B cell (primary cell): ENCODE results near the gene DDX55. TPM values are rescaled to one million over a fixed set of nuclear protein-coding genes. Genes with fewer than 3 reads are reported as not detected.
"Not testable (repeated sequence)": the region's sequence is repeated elsewhere in the genome, so short reads cannot be mapped to it uniquely, and the experiment has no call there.

Source experiments
- ATAC-seq: fragments of 200-7000 bp; cut with Tn5 transposase; one replicate; pipeline ENCODE4 v1.10.0; 2021; ENCODE audit warnings: low read depth, mild to moderate bottlenecking, moderate number of reproducible peaks, moderate library complexity
- CTCF ChIA-PET: fragments of 350-600 bp; sonication (Branson Sonifier 250); formaldehyde crosslinking; loops from one replicate; lab custom pipeline; 2021; ENCODE audit warnings: antibody characterized with exemption, inconsistent platforms; lab: Charles Lee
- POLR2A ChIA-PET: fragments of 350-600 bp; sonication (Branson Sonifier 250); formaldehyde crosslinking; loops from one replicate; lab custom pipeline; 2021; ENCODE audit warnings: antibody characterized with exemption; lab: Charles Lee
- DNase-seq: peaks from one replicate; pipeline ENCODE4 v3.0.0; 2013
- H2AFZ ChIP-seq: 2 replicates; pipeline ENCODE4 v1.6.1; 2012; ENCODE audit warnings: mild to moderate bottlenecking, low read depth, low read length; ENCODE audit not compliant: insufficient read depth, poor library complexity, severe bottlenecking
- H3K27ac ChIP-seq, 2 donors: 1 replicate in 1 of 2; 2 replicates in 1 of 2; pipeline ENCODE4 v1.5.1; 2012 to 2013; ENCODE audit warnings: low read length in 2 of 2, mild to moderate bottlenecking in 2 of 2, moderate library complexity in 1 of 2
- H3K27me3 ChIP-seq, 4 experiments: fragments of 200-600 bp in 1 of 4; sonication (generic) in 1 of 4; replicated peaks in 1 of 4; 1 replicate in 2 of 4; 2 replicates in 2 of 4; pipeline versions ENCODE4 v1.6.1 to v1.7.0; 2013 to 2016; ENCODE audit warnings: low read length in 3 of 4, mild to moderate bottlenecking in 2 of 4, mixed read lengths in 1 of 4, moderate library complexity in 1 of 4; ENCODE audit not compliant: insufficient read depth in 4 of 4, control insufficient read depth in 3 of 4; ENCODE audit errors: control extremely low read depth in 1 of 4
- H3K36me3 ChIP-seq, 2 experiments: replicated peaks in 1 of 2; 1 replicate in 1 of 2; 2 replicates in 1 of 2; pipeline versions ENCODE4 v1.6.1 to v1.7.1; 2013; ENCODE audit warnings: low read length in 1 of 2; ENCODE audit not compliant: insufficient read depth in 2 of 2, control insufficient read depth in 1 of 2; ENCODE audit errors: control extremely low read depth in 1 of 2, extremely low read depth in 1 of 2
- H3K4me1 ChIP-seq, 2 donors: fragments of 200-600 bp in 1 of 2; sonication (generic) in 1 of 2; 1 replicate in 1 of 2; 2 replicates in 1 of 2; pipeline versions ENCODE4 v1.5.1 to v1.6.1; 2013 to 2017; ENCODE audit warnings: low read length in 2 of 2; ENCODE audit not compliant: control insufficient read depth in 2 of 2, insufficient read depth in 2 of 2
- H3K4me2 ChIP-seq: replicated peaks from 2 replicates; pipeline ENCODE3; 2012; ENCODE audit warnings: mild to moderate bottlenecking, low read depth, low read length; ENCODE audit not compliant: poor library complexity, severe bottlenecking
- H3K4me3 ChIP-seq, 5 experiments: fragments of 200-600 bp in 1 of 5; sonication (generic) in 1 of 5; 1 replicate in 3 of 5; 2 replicates in 2 of 5; pipeline versions ENCODE4 v1.5.1 to v1.7.0; 2011 to 2016; ENCODE audit warnings: low read length in 4 of 5, mild to moderate bottlenecking in 4 of 5, low read depth in 2 of 5, control low read depth in 1 of 5, moderate library complexity in 1 of 5; ENCODE audit not compliant: insufficient read depth in 1 of 5; ENCODE audit errors: control extremely low read depth in 1 of 5, extremely low read depth in 1 of 5
- H3K79me2 ChIP-seq: fragments of 200-600 bp; sonication (generic); one replicate; pipeline ENCODE4 v1.6.0; 2016; ENCODE audit warnings: low read length; ENCODE audit not compliant: control insufficient read depth, insufficient read depth
- H3K9ac ChIP-seq: fragments of 200-600 bp; sonication (generic); 2 replicates; pipeline ENCODE4 v1.6.1; 2017; ENCODE audit warnings: mild to moderate bottlenecking, low read length, moderate library complexity
- H3K9me3 ChIP-seq, 3 donors: one replicate each; pipeline versions ENCODE4 v1.6.1 to v1.7.1; 2013; ENCODE audit warnings: low read length in 2 of 3; ENCODE audit not compliant: control insufficient read depth in 2 of 3, insufficient read depth in 1 of 3; ENCODE audit errors: control extremely low read depth in 1 of 3
- H4K20me1 ChIP-seq: 2 replicates; pipeline ENCODE4 v1.6.0; 2012; ENCODE audit warnings: mild to moderate bottlenecking, low read length; ENCODE audit not compliant: insufficient read depth, control insufficient read depth, poor library complexity, severe bottlenecking
- H3K27ac Mint-ChIP-seq: one replicate; pipeline ENCODE4 v1.8.0; 2021; ENCODE audit warnings: mixed read lengths
- H3K27me3 Mint-ChIP-seq: one replicate; pipeline ENCODE4 v1.8.0; 2021; ENCODE audit warnings: mixed read lengths
- H3K4me1 Mint-ChIP-seq: one replicate; pipeline ENCODE4 v1.8.0; 2021; ENCODE audit warnings: mixed read lengths
- H3K4me3 Mint-ChIP-seq: one replicate; pipeline ENCODE4 v1.8.0; 2021; ENCODE audit warnings: mixed read lengths
- H3K9me3 Mint-ChIP-seq: one replicate; pipeline ENCODE4 v1.8.0; 2022; ENCODE audit warnings: mixed read lengths; ENCODE audit not compliant: insufficient read depth
- CTCF ChIP-seq: fragments of 200-600 bp; IDR thresholded peaks from one replicate; pipeline ENCODE4 v1.8.0; 2022; ENCODE audit warnings: antibody characterized with exemption, mild to moderate bottlenecking
- EZH2 ChIP-seq: IDR thresholded peaks from 2 replicates; pipeline ENCODE4 v1.6.1; 2012; ENCODE audit warnings: borderline replicate concordance, low read depth, mild to moderate bottlenecking, moderate library complexity, low read length; ENCODE audit not compliant: insufficient read depth, poor library complexity, severe bottlenecking
- WGBS: methylation state at CpG from one replicate; pipeline ENCODE4 v1.1.5; 2013; ENCODE audit warnings: missing lambda C conversion rate; ENCODE audit not compliant: insufficient coverage; 5-methylcytosine and 5-hydroxymethylcytosine counted together
- intact Hi-C: fragments of 100-400 bp; cut with micrococcal nuclease; formaldehyde crosslinking; loops from one replicate; pipeline ENCODE4 v1.10.0; 2022
- polyA plus RNA-seq: library from polyadenylated mRNA; depleted of rRNA; stranded (reverse); fragments of >200 nt; gene quantifications from 2 replicates; pipeline ENCODE4 v1.2.3, GENCODE V29; 2012
- total RNA-seq, 2 donors: library from RNA; stranded (reverse); fragments of 120-200 nt in 1 of 2; gene quantifications; 1 replicate in 1 of 2; 2 replicates in 1 of 2; pipeline versions ENCODE4 v1.2.3 to v1.2.4, GENCODE V29; 2013 to 2022

Gene DDX55
- total and polyA plus RNA-seq, 2 donors (not counting 1 experiment from before 2014, with no cell fraction given) = 33.3 to 39.9 TPM

GRCh38 chr12:123558487-123558886, 43.4 kb upstream of the DDX55 start:
- ATAC-seq, H3K27me3 ChIP-seq, intact Hi-C loops, H3K4me1 ChIP-seq, H3K9ac ChIP-seq, POLR2A ChIA-PET, H3K36me3 ChIP-seq, H4K20me1 ChIP-seq, DNase-seq, H2AFZ ChIP-seq, H3K4me3 Mint-ChIP-seq, H3K27me3 Mint-ChIP-seq, H3K4me1 Mint-ChIP-seq, H3K4me2 ChIP-seq, H3K27ac Mint-ChIP-seq, H3K79me2 ChIP-seq, H3K9me3 Mint-ChIP-seq, CTCF ChIA-PET, H3K9me3 ChIP-seq, H3K27ac ChIP-seq, H3K4me3 ChIP-seq: not testable (repeated sequence)
- WGBS = 97% methylated on average over 12 of the region's 14 CpGs

- no peaks in the 10 kb centered on the region for H3K36me3 ChIP-seq
- Mint-ChIP-seq H3K4me1 (no peaks in the 10 kb centered on the region), H3K27ac (no peak overlapping the region), H3K27me3 (peaks cover 3% of the 10 kb centered on the region), H3K4me3 (no peak overlapping the region), H3K9me3 (no peaks in the 10 kb centered on the region)
- no peak overlapping the region for H2AFZ ChIP-seq
- ATAC-seq (no peak), DNase-seq (no peak)
- ChIA-PET POLR2A (no interaction called here), CTCF (no interaction called here)
- H3K4me3 ChIP-seq = no peak overlapping the region
- no peak overlapping the region for H3K4me2 ChIP-seq
- H3K9ac ChIP-seq = no peak overlapping the region
- H3K27me3 ChIP-seq = no peaks in the 10 kb centered on the region
- H3K4me1 ChIP-seq = no peaks in the 10 kb centered on the region
- TF ChIP-seq EZH2 (no peak), CTCF (no peak)
- H3K79me2 ChIP-seq = no peaks in the 10 kb centered on the region
- no peak overlapping the region for H3K27ac ChIP-seq
- no peaks in the 10 kb centered on the region for H4K20me1 ChIP-seq
- intact Hi-C loops = no loop called here
- WGBS = 28% methylated on average over 3 of the region's 3 CpGs
- no peaks in the 10 kb centered on the region for H3K9me3 ChIP-seq
These were observed 42.4 kb upstream of the DDX55 start for GRCh38 chr12:123559468-123559867.
